ENCODE data around the gene HOXA9. TPM values are rescaled to one million over a fixed set of nuclear protein-coding genes. Genes with fewer than 3 reads are reported as not detected.

HOXA9 gene
- total RNA-seq, 3 donors from 2014 or later, result 7.5 to 18.4 (median 9.0) TPM

GRCh38 chr7:27164045-27164366, 1.3 kb downstream of the HOXA9 start:
- H3K27me3 ChIP-seq, result peaks cover 3 to 57% of the 10 kb centered on the region in 2 donors
- intact Hi-C loops (cut with DNase I; ENCODE audit: low total_unique reads), result loop anchor here (5.0 kb wide), 1 partner anchor 797 kb away; no protein-coding TSS in a partner anchor
- H3K4me3 ChIP-seq, result peak overlapping the region; percentile 65 to 80 (median 65)
- no peaks in the 10 kb centered on the region for H3K4me1 ChIP-seq
- no peak for TF ChIP-seq POLR2AphosphoS5 (IDR thresholded peaks at IDR 0.05)
- DNase-seq (ENCODE audit: low spot score in 2 of 2), result no peak
- no peaks in the 10 kb centered on the region for H3K36me3 ChIP-seq
- H3K9me3 ChIP-seq, result no peaks in the 10 kb centered on the region
- peak overlapping the region; percentile 81 to 89 for H3K27ac ChIP-seq

DNA sequence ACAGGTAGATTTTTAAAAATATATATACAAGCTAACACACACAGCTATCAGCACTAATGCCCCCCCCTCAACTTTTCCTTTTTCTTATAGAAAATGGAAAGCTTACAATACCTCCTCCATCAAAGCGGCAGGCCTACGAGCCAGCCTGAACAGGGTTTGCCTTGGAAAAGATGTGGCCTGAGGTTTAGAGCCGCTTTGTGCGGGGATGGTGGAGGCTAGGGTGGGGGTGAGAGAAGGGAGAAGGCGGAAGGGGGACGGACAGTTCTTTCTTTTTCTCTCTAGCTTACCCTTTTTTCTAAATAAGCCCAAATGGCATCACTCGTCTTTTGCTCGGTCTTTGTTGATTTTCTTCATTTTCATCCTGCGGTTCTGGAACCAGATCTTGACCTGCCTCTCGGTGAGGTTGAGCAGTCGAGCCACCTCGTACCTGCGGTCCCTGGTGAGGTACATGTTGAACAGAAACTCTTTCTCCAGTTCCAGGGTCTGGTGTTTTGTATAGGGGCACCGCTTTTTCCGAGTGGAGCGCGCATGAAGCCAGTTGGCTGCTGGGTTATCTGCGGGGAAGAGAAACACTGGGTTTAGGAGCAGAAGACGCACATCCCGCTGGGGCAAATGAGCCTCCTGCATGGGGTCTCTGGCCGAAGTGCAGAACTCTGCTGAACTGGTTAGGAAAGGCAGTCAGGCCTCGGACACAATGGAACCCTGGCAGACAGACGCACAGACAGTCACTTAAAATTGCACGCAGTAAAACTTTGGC, 1.9 kb downstream of the HOXA9 start:
- intact Hi-C loops (cut with DNase I; ENCODE audit: low total_unique reads), result loop anchor here (5.0 kb wide), 1 partner anchor 796 kb away; no protein-coding TSS in a partner anchor
- no peaks in the 10 kb centered on the region for H3K9me3 ChIP-seq
- H3K27ac ChIP-seq, result peak overlapping the region; percentile 81 to 89
- H3K27me3 ChIP-seq, result peaks cover 3 to 52% of the 10 kb centered on the region in 2 donors
- H3K36me3 ChIP-seq, result no peaks in the 10 kb centered on the region
- no peak for DNase-seq (ENCODE audit: low spot score in 2 of 2)
- peak overlapping the region; percentile 65 to 80 (median 65) for H3K4me3 ChIP-seq
- H3K4me1 ChIP-seq, result no peaks in the 10 kb centered on the region
- TF ChIP-seq POLR2A (IDR thresholded peaks at IDR 0.05) (no peak), POLR2AphosphoS5 (IDR thresholded peaks at IDR 0.05) (no peak)
- TF ChIP-seq, protein P1, sequence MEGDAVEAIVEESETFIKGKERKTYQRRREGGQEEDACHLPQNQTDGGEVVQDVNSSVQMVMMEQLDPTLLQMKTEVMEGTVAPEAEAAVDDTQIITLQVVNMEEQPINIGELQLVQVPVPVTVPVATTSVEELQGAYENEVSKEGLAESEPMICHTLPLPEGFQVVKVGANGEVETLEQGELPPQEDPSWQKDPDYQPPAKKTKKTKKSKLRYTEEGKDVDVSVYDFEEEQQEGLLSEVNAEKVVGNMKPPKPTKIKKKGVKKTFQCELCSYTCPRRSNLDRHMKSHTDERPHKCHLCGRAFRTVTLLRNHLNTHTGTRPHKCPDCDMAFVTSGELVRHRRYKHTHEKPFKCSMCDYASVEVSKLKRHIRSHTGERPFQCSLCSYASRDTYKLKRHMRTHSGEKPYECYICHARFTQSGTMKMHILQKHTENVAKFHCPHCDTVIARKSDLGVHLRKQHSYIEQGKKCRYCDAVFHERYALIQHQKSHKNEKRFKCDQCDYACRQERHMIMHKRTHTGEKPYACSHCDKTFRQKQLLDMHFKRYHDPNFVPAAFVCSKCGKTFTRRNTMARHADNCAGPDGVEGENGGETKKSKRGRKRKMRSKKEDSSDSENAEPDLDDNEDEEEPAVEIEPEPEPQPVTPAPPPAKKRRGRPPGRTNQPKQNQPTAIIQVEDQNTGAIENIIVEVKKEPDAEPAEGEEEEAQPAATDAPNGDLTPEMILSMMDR (IDR thresholded peaks at IDR 0.05), result no peak

DNA sequence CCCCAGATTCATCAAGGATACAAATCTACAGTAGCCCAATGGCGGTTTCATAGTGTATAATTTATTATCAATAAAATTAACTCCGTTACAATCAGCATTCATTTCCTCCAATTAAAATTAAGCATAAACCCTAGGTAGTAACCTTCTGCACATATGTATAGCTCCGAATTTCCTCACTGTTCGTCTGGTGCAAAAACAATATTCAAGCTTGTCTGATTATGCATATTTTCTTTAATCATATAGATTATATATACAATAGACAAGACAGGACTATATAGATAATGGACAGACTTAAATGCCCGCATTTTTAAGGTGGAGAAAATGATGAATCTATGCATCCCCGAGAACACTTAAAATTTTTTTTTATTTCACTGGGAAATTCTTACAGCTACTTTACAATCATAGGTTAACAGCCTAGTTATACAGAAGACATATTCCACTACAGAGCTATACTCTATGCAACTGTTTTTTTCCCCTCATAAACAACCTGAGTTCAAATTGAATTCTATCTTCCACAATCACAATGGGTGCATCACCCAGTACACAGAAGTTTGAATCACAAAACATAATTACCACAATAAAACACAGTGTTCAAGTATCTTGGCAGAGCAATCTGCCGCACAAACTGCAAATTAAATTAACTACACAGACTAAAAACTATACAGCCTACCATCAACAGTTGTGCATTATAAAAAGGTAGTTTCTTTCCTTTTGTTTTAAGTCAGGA, 2.6 kb downstream of the HOXA9 start:
- intact Hi-C loops (cut with DNase I; ENCODE audit: low total_unique reads), result loop anchor here (5.0 kb wide), 1 partner anchor 795 kb away; no protein-coding TSS in a partner anchor
- peak overlapping the region; percentile 65 to 80 (median 65) for H3K4me3 ChIP-seq
- H3K36me3 ChIP-seq, result no peaks in the 10 kb centered on the region
- H3K9me3 ChIP-seq, result no peaks in the 10 kb centered on the region
- H3K27me3 ChIP-seq, result peaks cover 3 to 44% of the 10 kb centered on the region in 2 donors
- H3K27ac ChIP-seq, result peak overlapping the region in 1 of 2 donors; percentile 96
- H3K4me1 ChIP-seq, result no peaks in the 10 kb centered on the region
- no peak for TF ChIP-seq POLR2AphosphoS5 (IDR thresholded peaks at IDR 0.05)
- TF ChIP-seq POLR2A (IDR thresholded peaks at IDR 0.05), result no peak
- TF ChIP-seq, protein P1 (IDR thresholded peaks at IDR 0.05), result no peak
- DNase-seq (ENCODE audit: low spot score in 2 of 2), result no peak

DNA sequence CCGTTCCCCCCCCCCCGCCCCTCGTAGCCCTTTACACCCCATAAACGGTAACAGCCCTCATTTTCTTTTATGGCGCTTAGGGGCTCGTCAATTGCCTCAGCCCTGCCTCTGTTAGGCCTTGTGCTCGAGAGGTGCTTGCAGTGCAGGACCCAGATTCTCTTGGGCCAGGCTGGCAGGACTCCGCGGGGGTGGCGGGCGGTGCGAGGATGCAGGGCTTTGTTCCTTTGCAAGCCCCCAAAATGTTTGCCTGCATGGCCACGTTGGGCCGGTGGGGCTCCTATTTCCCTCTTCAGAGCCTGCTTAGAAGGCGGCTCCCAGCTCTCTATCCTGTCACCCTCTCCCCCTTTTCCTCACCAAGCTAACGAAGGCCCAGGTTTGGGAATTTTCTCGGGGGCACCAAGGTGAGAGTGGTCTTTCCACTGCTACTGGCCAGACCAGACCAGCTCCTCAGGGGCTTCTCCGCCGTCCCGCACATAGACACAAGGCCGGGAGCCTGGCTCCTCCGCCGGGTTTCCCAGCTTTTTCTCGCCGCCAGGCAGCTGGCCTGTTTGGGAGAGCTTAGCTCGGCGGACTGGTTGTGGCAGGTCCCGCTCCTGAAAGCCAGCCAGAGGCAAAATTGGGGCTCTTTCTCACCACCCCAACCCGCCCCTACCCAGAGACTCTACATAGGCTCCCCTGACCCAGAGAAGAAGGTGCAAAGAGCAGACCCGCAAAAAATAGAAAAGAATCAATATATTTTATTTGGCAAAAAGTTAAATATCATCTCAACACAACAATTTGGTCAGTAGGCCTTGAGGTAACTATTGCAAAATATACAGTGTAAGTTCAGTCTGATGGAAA, 3.4 kb downstream of the HOXA9 start:
- DNase-seq (ENCODE audit: low spot score in 2 of 2), result peak in 1 of 2 donors; percentile 55
- Histone ChIP-seq H3K4me3 (peak overlapping the region; percentile 57 to 85 (median 65)), H3K4me1 (no peaks in the 10 kb centered on the region), H3K36me3 (no peaks in the 10 kb centered on the region), H3K9me3 (no peaks in the 10 kb centered on the region), H3K27ac (peak overlapping the region; percentile 91 to 96), H3K27me3 (peaks cover 3 to 37% of the 10 kb centered on the region in 2 donors)
- intact Hi-C loops (cut with DNase I; ENCODE audit: low total_unique reads), result loop anchor here (5.0 kb wide), 1 partner anchor 795 kb away; no protein-coding TSS in a partner anchor
- TF ChIP-seq POLR2AphosphoS5 (IDR thresholded peaks at IDR 0.05), result no peak
- TF ChIP-seq, protein P1 (IDR thresholded peaks at IDR 0.05), result no peak
- no peak for TF ChIP-seq POLR2A (IDR thresholded peaks at IDR 0.05)

GRCh38 chr7:27161214-27161720, 4.1 kb downstream of the HOXA9 start:
- Histone ChIP-seq H3K4me1 (no peaks in the 10 kb centered on the region), H3K9me3 (no peaks in the 10 kb centered on the region), H3K36me3 (no peaks in the 10 kb centered on the region), H3K27me3 (peaks cover 3 to 32% of the 10 kb centered on the region in 2 donors), H3K27ac (peak overlapping the region; percentile 91 to 96), H3K4me3 (peak overlapping the region; percentile 57 to 85 (median 65))
- intact Hi-C loops (cut with DNase I; ENCODE audit: low total_unique reads), result loop anchor here (5.0 kb wide), 1 partner anchor 794 kb away; no protein-coding TSS in a partner anchor
- TF ChIP-seq POLR2AphosphoS5 (IDR thresholded peaks at IDR 0.05) (no peak), POLR2A (IDR thresholded peaks at IDR 0.05) (no peak)
- TF ChIP-seq, protein P1 (IDR thresholded peaks at IDR 0.05), result no peak
- DNase-seq (ENCODE audit: low spot score in 2 of 2), result peak in 1 of 2 donors; percentile 53
